Stimulated activated CD8-positive, alpha-beta memory T cell treated with anti-CD3 and anti-CD28 coated beads, Interleukin-7, amount 100 ng/mL, for 1 hour (primary cell): Measurements from ENCODE around the gene SF3A2.
A peak's percentile ranks its signal among the peaks of the same experiment; 100 is the strongest.

Experiments used
- DNase-seq, 2 donors: peaks; one replicate each; pipeline ENCODE4 v3.0.0-alpha.2; 2020; ENCODE audit warnings: low read depth in 2 of 2

Gene SF3A2

GRCh38 chr19:2253106-2254063, 16.8 kb downstream of the SF3A2 start:
- no peak for DNase-seq

GRCh38 chr19:2254064-2254872, 17.6 kb downstream of the SF3A2 start:
- no peak for DNase-seq

GRCh38 chr19:2255112-2255845, 18.7 kb downstream of the SF3A2 start:
- no peak for DNase-seq

- no peak for DNase-seq
Observed at GRCh38 chr19:2255982-2256685, 19.5 kb downstream of the SF3A2 start, which contains the start of gene JSRP1. JSRP1 (minus strand) TSS chr19:2256417; CDS start chr19:2255314, 1,103 bp downstream.

GRCh38 chr19:2259336-2259735, 22.7 kb downstream of the SF3A2 start:
- DNase-seq = no peak

GRCh38 chr19:2260341-2260805, 23.7 kb downstream of the SF3A2 start:
- DNase-seq = no peak

GRCh38 chr19:2261438-2262172, 25.0 kb downstream of the SF3A2 start:
- DNase-seq = no peak

GRCh38 chr19:2266183-2266993, 29.8 kb downstream of the SF3A2 start:
- DNase-seq = no peak

- DNase-seq = no peak
Observed at GRCh38 chr19:2268480-2268830, 31.8 kb downstream of the SF3A2 start.

- DNase-seq = no peak
Observed at GRCh38 chr19:2268861-2269243, 32.2 kb downstream of the SF3A2 start.

GRCh38 chr19:2269244-2270156, 32.9 kb downstream of the SF3A2 start:
- DNase-seq = peak; percentile 98

- DNase-seq = no peak
Observed at GRCh38 chr19:2270157-2270422, 33.5 kb downstream of the SF3A2 start.

- peak in 1 of 2 donors; percentile 41 for DNase-seq
Observed at GRCh38 chr19:2270423-2271233, 34.0 kb downstream of the SF3A2 start.

GRCh38 chr19:2271234-2272103, 34.8 kb downstream of the SF3A2 start:
- no peak for DNase-seq

GRCh38 chr19:2273356-2274184, 36.9 kb downstream of the SF3A2 start:
- peak; percentile 49 to 51 for DNase-seq

- no peak for DNase-seq
Observed at GRCh38 chr19:2274185-2274711, 37.6 kb downstream of the SF3A2 start.
